Measurements from ENCODE around the gene SRP19. TPM values are rescaled to one million over a fixed set of nuclear protein-coding genes. Genes with fewer than 3 reads are reported as not detected.
A peak's percentile ranks its signal among the peaks of the same experiment; 100 is the strongest.

SRP19 gene
- total and polyA plus RNA-seq, 9 of the 15 experiments (the other 6 are each of a cell fraction or from before 2014, with no cell fraction given), result 52.3 to 357 (median 146) TPM

DNA sequence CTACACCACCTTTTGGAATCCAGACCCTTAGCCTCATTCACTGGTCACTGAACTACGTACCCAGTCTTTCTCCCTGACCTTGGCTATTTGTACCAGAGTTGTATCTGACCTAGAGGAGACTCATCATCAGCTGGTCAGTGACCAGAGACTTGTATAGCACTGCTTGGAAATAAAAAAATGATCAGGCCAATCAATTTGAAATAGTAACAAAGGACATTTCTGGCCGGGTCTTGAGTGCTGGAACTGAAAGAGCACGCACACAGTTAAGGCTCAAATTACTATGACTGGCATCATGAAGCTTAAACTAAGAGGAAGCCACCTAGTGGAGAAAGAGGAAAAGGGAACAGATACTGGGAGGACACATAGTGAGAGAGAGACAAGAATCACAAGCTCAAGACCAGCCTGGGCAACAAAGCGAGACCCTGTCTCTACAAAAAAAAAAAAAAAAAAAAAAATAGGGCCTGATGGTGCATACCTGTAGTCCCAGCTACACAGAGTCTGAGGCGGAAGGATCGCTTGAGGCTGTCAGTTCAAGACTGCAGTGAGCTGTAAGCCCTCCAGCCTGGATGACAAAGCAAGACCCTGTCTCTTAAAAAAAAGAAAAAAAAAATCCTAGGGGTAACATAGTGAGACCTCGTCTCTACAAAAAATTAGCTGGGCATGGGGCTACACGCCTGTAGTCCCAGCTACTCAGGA lies 12.8 kb upstream of the SRP19 start (continued):
- TF ChIP-seq NR3C1 (CRISPR knock-in tag; IDR thresholded peaks at IDR 0.05) (no peak), NR4A1 (CRISPR knock-in tag; IDR thresholded peaks at IDR 0.05) (no peak), NR4A1 (tag; IDR thresholded peaks at IDR 0.05) (no peak), ZBED1 (IDR thresholded peaks at IDR 0.05) (no peak), ZNF121 (CRISPR knock-in tag; conservative IDR thresholded peaks at IDR 0.05) (peak; percentile 78), ZNF384 (IDR thresholded peaks at IDR 0.05; ENCODE audit: low read depth, low read length) (0 out of 2 replicates have a peak, but pooled peaks have one; percentile 13), ZNF23 (CRISPR knock-in tag; IDR thresholded peaks at IDR 0.05) (no peak), EZH2 (IDR thresholded peaks at IDR 0.05; ENCODE audit: borderline replicate concordance, low read depth, low read length) (no peak), ZNF212 (CRISPR knock-in tag; IDR thresholded peaks at IDR 0.05) (no peak), DPF2 (IDR thresholded peaks at IDR 0.05) (0 out of 2 replicates have a peak, but pooled peaks have one; percentile 36), MYC (IDR thresholded peaks at IDR 0.05; ENCODE audit: low read depth, low read length) (0 out of 2 replicates have a peak, but pooled peaks have one; percentile 15), MYC (CRISPR knock-in tag; IDR thresholded peaks at IDR 0.05; ENCODE audit: borderline replicate concordance, low read depth) (no peak), NFXL1 (CRISPR knock-in tag; IDR thresholded peaks at IDR 0.05) (no peak), RBFOX2 (IDR thresholded peaks at IDR 0.05; ENCODE audit: low read depth, low read length) (no peak), POLR2AphosphoS5 (IDR thresholded peaks at IDR 0.05; ENCODE audit: control insufficient read depth, insufficient read depth, low read depth, low read length) (no peak), NCOA4 (IDR thresholded peaks at IDR 0.05; ENCODE audit: partially characterized antibody) (no peak), ZNF134 (CRISPR knock-in tag; conservative IDR thresholded peaks at IDR 0.05) (no peak), L3MBTL2 (IDR thresholded peaks at IDR 0.05) (peak; percentile 47; the same call in 1 of the 2 replicates)
- TF ChIP-seq, protein P1, sequence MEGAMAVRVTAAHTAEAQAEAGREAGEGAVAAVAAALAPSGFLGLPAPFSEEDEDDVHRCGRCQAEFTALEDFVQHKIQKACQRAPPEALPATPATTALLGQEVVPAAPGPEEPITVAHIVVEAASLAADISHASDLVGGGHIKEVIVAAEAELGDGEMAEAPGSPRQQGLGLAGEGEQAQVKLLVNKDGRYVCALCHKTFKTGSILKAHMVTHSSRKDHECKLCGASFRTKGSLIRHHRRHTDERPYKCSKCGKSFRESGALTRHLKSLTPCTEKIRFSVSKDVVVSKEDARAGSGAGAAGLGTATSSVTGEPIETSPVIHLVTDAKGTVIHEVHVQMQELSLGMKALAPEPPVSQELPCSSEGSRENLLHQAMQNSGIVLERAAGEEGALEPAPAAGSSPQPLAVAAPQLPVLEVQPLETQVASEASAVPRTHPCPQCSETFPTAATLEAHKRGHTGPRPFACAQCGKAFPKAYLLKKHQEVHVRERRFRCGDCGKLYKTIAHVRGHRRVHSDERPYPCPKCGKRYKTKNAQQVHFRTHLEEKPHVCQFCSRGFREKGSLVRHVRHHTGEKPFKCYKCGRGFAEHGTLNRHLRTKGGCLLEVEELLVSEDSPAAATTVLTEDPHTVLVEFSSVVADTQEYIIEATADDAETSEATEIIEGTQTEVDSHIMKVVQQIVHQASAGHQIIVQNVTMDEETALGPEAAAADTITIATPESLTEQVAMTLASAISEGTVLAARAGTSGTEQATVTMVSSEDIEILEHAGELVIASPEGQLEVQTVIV (CRISPR knock-in tag; IDR thresholded peaks at IDR 0.05; ENCODE audit: borderline replicate concordance), result no peak
- TF ChIP-seq, protein P2, sequence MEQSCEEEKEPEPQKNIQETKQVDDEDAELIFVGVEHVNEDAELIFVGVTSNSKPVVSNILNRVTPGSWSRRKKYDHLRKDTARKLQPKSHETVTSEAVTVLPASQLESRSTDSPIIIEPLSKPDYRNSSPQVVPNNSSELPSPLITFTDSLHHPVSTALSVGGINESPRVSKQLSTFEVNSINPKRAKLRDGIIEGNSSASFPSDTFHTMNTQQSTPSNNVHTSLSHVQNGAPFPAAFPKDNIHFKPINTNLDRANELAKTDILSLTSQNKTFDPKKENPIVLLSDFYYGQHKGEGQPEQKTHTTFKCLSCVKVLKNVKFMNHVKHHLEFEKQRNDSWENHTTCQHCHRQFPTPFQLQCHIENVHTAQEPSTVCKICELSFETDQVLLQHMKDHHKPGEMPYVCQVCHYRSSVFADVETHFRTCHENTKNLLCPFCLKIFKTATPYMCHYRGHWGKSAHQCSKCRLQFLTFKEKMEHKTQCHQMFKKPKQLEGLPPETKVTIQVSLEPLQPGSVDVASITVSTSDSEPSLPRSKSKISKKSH (CRISPR knock-in tag; IDR thresholded peaks at IDR 0.05), result no peak
- TF ChIP-seq, protein P3, sequence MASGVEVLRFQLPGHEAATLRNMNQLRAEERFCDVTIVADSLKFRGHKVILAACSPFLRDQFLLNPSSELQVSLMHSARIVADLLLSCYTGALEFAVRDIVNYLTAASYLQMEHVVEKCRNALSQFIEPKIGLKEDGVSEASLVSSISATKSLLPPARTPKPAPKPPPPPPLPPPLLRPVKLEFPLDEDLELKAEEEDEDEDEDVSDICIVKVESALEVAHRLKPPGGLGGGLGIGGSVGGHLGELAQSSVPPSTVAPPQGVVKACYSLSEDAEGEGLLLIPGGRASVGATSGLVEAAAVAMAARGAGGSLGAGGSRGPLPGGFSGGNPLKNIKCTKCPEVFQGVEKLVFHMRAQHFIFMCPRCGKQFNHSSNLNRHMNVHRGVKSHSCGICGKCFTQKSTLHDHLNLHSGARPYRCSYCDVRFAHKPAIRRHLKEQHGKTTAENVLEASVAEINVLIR (CRISPR knock-in tag; IDR thresholded peaks at IDR 0.05), result no peak
- TF ChIP-seq, protein P4, sequence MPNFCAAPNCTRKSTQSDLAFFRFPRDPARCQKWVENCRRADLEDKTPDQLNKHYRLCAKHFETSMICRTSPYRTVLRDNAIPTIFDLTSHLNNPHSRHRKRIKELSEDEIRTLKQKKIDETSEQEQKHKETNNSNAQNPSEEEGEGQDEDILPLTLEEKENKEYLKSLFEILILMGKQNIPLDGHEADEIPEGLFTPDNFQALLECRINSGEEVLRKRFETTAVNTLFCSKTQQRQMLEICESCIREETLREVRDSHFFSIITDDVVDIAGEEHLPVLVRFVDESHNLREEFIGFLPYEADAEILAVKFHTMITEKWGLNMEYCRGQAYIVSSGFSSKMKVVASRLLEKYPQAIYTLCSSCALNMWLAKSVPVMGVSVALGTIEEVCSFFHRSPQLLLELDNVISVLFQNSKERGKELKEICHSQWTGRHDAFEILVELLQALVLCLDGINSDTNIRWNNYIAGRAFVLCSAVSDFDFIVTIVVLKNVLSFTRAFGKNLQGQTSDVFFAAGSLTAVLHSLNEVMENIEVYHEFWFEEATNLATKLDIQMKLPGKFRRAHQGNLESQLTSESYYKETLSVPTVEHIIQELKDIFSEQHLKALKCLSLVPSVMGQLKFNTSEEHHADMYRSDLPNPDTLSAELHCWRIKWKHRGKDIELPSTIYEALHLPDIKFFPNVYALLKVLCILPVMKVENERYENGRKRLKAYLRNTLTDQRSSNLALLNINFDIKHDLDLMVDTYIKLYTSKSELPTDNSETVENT (CRISPR knock-in tag; IDR thresholded peaks at IDR 0.05), result no peak
